Embryonic facial prominence (tissue), 1 donor: ENCODE results near the gene MAML1.

Experiments
- DNase-seq: peaks from one replicate; pipeline ENCODE4 v3.0.0-alpha.2; 2016; ENCODE audit errors: extremely low spot score

The MAML1 gene

DNA sequence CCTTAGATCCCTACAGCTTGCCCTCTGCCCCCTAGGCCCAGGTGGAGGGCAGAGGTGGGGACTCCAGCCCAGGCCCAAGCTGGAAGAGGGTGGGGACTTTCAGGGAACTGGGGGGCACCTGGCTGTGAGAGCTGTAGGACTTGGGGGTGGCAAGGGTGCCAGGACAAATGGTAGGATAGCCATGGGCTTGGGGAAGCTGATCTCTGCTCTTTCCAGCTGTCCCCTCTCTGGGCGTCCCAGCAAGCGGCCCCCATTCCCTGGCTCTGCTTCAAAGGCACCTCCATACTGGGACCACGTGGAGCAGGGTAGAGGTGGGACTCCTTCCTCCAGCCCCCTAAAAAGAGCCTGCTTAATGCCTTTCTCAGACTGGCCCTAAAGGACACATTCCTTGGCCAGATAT, 61.5 kb downstream of the MAML1 start:
- DNase-seq = no peak

DNA sequence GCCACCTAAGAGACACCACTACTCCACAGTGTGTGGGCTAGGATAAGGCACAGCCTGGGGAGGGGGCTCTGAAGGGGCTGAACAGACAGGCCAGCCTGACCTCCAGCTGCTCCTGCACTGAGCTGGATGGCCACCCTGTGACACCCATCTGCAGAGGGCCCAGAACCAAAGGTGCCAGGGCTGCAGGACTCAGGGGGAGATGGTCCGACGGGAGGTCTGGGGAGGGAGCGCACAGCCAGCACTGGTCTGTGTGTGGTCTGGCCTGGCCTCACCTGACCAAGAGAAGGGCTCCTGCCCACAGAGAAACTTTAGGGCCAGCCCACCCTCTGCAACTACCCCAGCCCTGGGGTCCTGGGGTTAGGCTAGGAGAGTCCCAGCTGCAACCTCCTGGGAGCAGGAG, 62.0 kb downstream of the MAML1 start:
- no peak for DNase-seq

DNA sequence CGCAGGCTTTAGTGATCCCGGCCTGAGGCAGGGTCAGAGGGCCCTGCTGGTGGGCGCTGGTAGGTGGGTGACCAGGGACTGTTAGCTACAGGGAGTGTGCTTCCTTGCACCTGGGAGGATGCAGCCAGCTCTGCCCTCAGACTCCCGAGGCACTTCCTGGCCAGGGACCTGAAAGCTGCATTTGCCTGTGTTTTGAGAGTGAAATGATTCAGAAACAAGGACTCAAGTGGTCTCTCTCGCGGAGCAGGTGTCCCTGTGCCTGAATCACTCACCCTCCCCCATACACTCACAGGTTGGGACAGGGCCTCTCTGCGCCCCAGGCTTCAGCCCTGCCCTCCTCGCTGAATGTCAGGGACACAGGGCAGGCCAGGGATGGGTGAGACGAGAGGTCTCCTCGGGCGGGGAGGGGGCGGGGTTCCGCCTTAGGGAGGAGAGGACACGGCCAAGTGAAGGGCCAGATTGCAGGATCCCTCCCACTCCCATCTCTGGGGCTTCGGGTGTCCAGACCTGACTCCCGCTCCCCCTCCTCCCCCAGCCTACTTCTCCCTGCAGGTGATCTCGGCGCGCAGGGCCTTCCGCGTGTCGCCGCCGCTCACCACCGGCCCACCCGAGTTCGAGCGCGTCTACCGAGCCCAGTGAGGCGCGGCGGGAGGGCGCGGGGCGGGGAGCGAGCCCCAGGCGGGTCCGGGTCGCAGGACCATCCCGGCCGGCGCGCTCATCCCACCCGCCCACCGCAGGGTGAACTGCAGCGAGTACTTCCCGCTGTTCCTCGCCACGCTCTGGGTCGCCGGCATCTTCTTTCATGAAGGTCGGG, 62.6 kb downstream of the MAML1 start:
- DNase-seq = no peak

DNA sequence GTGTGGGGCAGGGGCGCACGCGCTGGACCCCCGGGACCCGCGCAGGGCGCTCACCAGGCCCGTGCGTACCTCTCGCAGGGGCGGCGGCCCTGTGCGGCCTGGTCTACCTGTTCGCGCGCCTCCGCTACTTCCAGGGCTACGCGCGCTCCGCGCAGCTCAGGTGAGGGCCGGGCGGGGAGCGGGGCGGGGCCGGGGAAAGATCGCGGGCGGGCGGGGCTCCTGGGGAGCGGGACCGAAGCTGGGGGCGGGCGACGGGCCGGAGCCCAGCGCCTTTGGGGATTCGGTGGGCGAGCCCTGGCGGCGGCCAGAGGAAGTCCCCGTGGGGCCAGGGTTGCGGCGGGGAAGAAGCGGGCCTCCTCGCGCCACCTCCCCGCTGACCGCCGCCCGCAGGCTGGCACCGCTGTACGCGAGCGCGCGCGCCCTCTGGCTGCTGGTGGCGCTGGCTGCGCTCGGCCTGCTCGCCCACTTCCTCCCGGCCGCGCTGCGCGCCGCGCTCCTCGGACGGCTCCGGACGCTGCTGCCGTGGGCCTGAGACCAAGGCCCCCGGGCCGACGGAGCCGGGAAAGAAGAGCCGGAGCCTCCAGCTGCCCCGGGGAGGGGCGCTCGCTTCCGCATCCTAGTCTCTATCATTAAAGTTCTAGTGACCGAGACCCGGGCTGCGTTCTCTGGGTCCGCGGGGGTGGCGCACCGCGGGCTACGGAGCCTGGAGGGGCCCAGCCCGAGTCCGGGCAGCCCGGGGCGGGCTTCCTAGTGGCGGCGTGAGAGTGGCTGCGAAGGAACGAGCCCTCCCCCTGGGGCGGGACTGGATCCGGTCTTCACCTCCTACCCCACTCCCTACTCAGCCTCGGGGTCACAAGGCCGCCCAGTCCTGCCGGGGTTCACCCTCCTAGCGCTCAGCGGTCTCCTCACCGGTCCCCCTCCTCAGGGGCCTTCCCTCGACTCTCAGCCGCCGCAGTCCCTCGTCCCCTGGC, 63.5 kb downstream of the MAML1 start:
- no peak for DNase-seq

DNA sequence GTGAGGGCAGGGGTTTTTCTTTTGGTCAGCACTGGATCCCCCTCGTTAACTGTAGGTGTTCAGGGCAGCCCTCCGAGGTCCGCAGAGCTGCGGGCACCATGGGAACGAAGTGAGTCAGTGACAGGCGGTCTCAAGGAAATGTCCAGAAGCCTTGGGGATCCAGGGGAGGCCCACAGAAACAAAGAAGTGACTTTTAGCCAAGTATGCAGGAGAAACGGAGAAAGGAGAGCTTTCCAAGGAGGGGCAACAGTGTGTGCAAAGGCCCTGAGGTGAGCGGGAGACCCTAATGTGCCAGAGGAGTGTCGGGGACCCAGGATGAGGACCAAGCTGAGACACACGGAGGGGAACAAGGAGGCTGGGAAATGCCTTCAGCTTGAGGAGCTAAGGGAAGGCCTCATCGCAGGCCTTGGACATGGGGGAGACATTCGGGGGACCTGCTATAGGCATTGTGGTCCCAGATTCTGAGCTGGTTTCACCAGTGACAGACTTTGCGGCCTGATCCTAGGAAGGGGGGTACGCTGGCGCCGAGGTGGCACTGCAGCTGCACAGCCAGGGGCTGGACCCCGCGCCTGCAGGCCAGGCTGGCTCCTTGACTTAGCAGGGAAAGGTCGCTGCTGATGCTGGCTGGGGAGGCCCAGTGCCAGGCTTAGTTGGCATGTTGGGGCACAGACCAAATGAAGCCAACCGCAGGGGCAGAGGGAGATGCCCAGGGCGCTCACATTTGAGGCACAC, 64.4 kb downstream of the MAML1 start:
- no peak for DNase-seq

DNA sequence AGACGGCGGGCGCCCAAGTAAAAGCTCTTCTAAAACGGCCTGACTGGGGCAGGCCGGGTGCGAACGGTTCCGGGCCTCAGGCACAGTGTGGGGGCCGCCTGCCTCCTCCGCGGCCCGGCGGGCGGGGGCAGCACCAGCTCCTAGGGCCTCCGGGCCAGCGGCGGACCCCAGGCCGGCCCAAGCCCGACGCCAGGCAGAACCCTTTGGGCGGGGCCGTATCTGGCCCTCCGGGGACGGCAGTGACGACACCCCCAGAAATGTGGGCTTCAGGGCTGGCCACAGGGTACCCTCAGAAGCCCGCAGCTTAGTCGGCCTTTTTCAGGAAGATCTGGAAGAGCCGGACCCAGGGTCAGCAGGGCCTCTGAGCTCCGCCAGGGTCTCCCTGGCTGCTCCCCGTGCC, 65.1 kb downstream of the MAML1 start:
- no peak for DNase-seq

DNA sequence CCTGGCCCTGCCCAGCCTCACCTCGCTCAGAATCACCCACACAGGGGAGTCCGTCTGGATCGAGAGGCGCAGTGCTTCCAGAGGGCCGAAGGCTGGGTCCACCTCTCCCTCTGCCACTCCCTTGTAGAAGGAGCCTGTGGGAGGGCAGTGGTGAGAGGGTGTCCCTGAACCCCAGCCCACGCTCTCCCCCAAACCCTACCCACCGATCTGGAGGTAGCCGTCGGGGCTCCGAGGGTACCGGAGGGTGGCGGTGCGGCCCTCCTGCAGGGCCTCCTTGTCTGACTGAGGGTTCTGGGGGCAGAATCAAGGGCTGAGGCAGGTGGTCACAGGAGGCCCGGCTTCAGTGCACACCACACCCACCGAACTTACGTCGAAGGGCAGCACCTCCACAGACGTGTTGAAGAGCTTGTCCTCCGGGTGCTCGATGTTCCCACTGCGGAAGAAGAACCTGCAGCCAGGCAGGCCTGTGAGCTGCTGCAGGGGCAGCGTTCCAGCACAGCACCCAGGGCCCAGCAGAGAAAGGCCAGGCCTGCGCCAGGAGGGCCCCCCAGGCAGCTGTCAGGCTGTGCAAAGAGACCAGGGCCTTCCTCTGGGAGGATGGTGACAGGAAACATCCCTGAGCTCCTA, 65.6 kb downstream of the MAML1 start:
- no peak for DNase-seq

DNA sequence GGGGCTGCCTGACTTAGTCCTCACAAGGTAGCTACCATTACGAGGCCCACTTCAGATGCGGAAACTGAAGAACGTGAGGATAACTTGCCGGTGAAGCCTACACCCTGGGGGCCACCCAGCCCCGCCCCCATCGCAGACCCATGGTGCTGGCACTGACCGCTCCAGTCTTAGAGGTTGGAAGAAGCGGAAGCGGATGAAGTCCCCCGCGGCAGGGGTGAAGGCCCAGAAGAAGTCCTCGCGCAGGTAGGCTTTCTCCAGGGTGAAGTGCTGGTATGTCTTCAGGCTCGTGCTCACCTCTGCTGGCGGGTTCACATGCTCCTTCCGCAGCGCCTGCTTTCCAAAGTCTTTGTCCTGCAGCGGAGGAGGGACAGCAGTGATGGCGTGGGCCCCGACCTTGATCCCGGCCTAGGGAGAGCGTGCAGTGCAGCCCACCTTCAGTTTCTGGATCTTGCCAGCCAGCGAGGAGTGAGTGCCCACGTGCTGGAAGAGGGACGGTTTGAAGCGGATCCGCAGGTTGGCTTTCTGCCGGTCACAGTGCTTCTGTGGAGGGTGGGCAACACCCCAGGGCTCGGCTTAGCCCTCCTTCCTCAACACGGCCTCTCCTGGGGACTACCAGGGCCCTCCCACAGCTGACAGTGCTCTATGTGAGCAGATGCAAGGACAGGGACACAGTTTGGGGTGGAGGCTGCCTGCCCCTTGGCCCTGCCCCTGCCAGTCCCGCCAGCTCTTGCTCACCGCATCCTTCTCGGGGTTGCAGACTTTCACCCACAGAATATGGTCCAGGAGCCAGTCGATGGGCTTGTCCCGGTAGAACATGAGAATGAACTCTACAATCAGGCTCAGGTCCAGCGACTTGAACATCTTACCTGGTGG, 66.4 kb downstream of the MAML1 start:
- DNase-seq = no peak

DNA sequence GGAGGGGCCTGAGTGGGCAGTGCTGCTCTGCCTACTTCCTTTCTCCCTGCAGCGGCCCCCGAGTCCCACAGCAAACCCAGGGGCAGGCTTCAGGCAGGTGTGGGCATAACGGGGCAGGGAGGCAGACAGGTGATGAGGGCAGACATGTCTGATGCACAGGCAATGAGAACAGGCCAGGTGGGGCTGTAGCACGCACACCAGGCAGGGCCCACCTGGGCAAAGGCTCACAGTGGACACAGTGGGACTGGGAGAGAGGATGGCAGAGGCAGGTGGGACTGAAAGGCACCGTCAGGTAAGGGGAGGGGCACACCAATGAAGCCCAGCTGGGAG, 67.0 kb downstream of the MAML1 start:
- no peak for DNase-seq

DNA sequence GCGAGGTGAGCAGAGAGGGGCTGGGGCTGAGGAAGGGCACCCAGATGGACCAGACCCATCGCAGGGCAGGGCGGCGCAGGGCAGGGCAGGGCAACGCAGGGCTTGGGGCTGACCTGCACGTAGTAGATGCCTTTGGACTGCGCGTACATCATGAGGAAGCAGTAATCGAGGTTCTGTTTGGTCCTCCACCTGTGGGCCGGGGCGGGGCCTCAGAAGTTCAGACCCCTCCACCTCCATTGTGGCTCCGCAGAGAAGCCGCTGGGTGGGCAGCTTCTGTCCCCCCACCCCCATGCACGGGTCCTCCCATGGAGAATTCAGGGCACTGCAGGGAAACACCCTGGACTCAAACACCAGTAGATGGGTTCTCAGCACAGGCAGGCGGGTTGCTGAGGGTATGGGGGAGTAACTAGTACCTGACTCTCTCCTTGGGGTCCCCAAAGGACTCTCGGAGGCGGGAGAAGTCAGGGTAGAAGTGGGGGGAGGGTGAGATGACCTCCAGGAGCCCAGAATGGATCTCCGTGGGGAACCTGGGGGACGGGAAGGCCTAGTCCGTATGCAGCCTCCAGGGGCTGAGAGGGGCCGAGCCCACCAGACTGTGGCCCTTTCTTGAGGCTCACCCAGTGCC, 67.6 kb downstream of the MAML1 start:
- no peak for DNase-seq

DNA sequence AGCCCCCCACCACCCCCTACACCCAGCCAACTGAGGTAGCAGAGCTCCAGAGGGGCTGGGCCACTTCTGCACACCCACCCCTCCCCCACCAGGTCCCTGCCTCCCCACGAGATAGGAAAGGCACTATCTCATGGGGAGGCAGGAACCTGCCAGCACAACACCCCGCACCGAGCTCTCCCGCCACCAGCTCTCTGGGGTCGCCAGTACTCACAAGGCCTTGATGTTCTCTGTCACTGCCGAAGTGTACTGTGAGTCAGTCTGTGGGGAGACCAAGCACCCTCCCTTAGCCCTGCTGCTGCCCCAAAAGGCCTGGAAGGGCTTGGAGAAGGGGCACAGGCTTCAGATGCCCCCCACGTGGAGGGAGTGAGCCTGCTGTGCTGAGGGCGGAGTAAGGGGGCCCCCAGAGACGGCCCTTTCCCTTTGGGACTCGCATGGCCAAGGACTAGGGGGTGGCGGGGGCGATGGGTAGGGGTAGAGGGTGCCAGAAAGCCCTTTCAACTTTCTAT, 68.1 kb downstream of the MAML1 start:
- DNase-seq = no peak

DNA sequence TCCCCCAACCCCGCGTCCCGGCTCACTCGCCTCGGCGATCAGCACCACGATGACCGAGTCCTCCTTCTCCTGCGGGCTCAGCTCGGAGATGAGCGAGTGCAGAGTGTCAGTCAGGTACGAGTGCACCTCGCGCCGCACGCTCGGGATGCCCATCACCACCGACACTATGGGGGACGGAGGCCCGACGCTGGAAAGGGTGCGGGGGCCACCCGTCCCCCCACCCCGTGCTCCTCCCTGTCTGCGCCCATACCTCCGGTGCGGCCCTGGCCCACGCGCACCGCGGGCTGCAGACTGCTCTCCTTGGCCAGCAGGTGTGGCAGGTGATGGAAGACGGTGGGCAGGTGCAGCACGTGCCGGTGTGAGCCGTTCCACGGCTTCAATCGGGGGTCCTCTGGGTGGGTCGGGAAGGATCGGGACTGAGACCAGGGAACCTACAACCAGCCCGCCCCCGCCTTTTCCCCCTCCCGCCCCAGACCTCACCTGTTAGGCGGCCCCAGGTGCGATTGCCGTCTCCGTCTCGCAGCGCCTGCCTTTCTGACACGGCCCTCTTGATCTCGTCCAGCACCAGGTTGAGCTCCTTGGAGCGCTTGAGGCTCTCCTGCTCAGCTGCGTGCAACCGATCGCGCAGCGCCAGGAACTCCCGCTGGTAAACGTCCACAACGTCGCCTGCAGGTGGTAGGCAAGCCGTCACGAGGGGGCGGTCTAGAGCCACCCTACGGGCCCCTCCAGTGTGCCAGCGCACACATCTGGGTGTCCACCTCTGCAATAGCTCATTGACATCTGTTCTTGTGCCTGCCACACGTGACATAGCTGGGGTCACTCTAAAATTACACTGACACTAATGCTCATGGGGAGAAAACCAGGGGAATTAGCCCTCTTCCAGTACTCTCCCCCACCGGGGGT, 68.9 kb downstream of the MAML1 start:
- DNase-seq = no peak

DNA sequence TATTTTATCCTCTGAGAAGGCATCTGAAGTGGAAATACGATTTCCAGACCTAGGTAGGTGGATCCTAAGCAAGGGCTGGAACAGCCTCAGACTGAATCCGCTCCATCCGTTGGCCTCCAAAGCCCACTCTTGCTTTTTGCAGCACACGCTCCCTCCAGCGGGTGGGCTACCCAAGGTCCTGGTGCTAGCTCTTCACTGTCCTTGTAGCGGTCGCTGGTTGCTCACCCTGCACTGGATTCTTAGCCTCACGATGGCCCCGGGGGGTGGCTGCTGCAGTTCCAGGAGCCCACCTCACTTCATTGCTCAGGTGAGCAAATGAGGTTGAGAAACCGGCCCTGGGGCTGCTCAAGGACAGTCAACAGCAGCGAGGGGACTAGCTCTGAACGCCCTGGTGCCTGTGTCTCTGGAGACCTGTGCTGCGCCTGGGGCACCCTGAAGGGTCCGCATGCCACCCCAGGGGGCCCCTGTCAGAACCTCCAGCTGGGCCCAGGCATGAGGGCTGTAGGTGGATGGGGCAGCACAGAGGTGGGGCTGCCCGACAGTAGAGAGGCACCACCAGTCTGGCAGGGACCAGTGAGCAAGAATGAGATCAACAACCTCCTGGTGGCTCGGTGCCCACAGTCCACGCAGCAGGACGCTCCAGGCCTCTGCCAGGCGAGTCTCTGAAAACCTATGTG, 69.7 kb downstream of the MAML1 start:
- DNase-seq = no peak

DNA sequence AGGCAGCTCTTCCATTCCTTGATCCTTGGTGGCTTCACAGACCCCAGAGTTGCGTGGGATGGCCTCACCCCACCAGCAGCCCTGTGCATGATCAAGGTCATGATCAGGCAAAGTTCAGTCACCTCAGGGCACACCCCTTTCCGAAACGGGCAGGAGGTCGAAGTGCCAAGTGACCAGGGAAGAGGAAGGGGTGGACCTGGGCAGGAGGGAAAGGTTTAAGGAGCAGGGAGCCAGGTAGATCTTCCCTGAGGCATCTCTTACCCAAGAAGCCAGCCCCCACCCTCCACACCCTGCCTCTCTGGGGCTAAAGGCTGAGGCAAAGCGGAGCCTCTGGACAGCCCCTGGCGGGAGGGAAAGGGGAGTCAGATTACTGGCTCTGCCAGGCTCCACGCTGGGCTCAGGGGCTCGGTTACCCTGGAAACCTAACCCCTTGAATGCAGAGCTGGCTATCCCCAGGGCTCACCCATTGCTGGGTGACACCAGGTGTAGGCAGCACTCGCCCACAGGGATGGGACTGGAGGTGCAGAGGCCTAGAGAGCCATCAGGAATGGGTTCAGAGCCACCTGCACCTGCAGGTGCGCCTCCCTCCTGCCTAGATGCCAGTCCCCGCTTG, 70.4 kb downstream of the MAML1 start:
- no peak for DNase-seq

DNA sequence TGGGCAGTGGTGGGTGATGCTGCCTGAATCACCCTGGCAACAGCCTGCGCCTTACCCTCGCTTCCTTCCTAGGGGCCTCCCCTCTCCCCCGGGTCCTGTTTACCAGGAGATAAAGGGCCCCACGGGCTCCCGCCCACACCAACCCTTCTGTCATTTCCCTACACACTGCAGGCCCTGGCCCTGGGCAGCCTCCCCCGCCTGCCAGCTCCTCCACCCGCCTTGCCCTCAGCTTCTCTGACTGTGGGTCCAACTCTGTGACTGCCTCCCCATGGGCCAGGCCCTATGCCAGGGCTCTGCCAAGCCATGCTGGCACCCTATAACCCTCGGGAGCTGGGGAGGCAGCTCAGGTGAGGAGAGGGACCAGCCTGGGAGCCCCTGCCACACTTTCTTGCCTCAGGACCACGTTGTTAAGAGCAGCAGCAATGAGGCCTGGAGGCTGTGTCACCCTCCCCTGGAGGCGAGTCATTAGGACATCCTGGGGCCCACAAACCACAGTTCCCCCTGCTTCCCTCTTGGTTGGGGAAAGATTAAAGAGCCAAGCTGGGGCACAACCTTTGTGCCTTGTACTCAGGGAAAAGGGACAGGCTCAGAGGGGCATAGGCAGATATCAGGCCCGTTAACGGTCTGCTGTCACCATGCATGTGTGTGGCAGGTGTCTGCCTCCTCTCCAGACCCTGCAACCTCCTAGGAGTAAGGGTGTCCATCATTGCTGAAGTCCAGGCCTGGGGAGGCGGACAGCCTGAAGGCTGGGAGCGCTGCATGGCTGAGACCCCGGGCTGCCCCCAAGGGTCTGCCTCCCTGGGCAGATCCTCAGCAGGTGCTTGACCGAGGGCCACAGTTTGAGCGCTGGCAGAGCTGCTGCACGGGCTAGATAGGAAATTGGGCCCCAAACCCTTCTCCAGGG, 71.3 kb downstream of the MAML1 start:
- DNase-seq = no peak

DNA sequence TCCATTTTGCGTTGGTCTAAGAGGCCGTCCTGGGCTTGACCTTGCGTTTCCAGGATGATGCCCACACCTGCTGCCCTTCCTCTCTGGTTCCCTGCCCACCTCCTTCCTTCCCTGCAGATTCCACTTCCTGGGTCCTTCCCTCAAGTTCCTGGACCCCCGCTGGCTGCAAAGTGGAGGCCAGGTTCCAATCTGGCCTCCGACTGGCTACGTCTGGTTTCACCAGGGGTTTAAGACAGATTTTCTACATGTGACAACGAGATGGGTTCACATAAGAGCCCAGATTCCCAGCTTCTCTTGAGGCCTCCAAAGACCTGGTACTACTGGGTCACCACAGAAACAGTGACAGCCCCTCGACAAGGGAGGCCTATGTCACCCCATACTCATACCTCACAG, 71.9 kb downstream of the MAML1 start:
- DNase-seq = no peak

DNA sequence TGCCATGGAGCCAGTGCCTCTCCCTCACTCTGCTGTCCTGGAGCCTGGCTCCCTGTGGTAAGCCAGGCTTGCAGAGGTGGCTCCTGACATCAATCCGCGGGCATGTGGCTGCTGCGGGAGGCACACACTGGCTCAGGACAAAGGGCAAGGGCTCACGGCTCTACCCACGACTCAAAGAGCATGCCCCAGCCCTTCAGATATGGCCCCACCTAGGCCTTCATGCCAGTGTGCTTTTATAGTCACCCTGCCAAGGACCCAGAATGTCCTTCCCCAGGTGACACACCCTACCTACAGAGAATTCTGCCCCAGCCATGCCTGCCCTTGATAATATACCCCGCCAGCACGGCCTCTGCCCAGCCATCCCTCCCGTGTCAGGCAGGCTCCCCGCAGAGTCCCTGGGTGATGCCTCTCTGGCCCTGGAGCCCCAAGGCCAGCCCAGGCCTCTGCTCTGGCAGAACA, 72.5 kb downstream of the MAML1 start:
- DNase-seq = no peak
